ENCODE measurements around the gene RAD51B.

Gene RAD51B

DNA sequence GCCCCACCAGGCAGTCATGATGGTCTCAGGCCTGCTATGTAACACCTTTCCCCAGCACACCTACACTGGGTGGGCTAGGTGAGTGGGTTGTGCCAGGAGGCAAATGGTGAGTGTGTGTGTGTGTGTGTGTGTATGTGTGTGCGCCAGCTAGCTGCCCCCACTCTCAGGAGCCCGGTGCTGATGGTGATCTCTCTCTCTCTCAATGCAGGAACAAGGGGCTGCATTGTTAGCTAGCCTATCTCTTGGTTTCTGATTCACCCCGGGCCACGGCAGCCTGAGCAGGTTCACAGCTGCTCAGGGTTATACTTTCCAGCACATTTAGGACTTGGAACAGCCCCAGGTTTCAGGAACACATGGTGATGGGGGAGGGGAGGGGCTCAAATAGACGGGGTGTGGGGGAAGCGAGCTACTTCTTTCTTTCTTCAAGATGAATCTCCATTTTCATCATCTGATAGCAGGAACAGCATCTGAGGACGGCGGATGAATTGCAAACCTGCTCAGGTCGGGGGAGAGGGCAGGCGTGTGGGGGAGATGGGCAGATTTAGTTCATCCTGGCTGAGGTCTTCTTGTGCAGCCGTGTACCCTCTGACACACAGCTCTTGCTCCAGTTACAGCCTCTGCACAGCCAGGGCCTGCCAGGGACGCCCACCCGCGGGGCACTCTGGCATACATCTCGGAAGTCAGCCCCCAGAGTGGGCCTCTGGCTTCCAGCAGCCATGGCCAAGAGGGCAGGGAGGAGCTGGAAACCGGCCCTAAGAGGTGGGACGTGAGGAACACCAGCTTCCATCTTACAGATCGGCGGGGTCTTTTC is 835.6 kb downstream of the RAD51B start:
- Histone ChIP-seq H3K4me3 (replicated peaks; ENCODE audit: insufficient read depth, low read length) (no peak overlapping the region), H3K27me3 (ENCODE audit: insufficient read depth, poor library complexity, severe bottlenecking) (no peaks in the 10 kb centered on the region), H3K27ac (replicated peaks) (no peak overlapping the region)
- DNase-seq (ENCODE audit: low read depth in 1 of 2, low spot score in 1 of 2) = no peak
- TF ChIP-seq SPI1 (IDR thresholded peaks at IDR 0.05; ENCODE audit: borderline replicate concordance, low read depth) (no peak), GABPA (IDR thresholded peaks at IDR 0.05; ENCODE audit: low read depth) (no peak), POLR2AphosphoS5 (IDR thresholded peaks at IDR 0.05; ENCODE audit: low read depth) (no peak)
- TF ChIP-seq, protein P1, sequence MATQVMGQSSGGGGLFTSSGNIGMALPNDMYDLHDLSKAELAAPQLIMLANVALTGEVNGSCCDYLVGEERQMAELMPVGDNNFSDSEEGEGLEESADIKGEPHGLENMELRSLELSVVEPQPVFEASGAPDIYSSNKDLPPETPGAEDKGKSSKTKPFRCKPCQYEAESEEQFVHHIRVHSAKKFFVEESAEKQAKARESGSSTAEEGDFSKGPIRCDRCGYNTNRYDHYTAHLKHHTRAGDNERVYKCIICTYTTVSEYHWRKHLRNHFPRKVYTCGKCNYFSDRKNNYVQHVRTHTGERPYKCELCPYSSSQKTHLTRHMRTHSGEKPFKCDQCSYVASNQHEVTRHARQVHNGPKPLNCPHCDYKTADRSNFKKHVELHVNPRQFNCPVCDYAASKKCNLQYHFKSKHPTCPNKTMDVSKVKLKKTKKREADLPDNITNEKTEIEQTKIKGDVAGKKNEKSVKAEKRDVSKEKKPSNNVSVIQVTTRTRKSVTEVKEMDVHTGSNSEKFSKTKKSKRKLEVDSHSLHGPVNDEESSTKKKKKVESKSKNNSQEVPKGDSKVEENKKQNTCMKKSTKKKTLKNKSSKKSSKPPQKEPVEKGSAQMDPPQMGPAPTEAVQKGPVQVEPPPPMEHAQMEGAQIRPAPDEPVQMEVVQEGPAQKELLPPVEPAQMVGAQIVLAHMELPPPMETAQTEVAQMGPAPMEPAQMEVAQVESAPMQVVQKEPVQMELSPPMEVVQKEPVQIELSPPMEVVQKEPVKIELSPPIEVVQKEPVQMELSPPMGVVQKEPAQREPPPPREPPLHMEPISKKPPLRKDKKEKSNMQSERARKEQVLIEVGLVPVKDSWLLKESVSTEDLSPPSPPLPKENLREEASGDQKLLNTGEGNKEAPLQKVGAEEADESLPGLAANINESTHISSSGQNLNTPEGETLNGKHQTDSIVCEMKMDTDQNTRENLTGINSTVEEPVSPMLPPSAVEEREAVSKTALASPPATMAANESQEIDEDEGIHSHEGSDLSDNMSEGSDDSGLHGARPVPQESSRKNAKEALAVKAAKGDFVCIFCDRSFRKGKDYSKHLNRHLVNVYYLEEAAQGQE (IDR thresholded peaks at IDR 0.05; ENCODE audit: insufficient replicate concordance, low read depth) = no peak
- TF ChIP-seq, protein P2, sequence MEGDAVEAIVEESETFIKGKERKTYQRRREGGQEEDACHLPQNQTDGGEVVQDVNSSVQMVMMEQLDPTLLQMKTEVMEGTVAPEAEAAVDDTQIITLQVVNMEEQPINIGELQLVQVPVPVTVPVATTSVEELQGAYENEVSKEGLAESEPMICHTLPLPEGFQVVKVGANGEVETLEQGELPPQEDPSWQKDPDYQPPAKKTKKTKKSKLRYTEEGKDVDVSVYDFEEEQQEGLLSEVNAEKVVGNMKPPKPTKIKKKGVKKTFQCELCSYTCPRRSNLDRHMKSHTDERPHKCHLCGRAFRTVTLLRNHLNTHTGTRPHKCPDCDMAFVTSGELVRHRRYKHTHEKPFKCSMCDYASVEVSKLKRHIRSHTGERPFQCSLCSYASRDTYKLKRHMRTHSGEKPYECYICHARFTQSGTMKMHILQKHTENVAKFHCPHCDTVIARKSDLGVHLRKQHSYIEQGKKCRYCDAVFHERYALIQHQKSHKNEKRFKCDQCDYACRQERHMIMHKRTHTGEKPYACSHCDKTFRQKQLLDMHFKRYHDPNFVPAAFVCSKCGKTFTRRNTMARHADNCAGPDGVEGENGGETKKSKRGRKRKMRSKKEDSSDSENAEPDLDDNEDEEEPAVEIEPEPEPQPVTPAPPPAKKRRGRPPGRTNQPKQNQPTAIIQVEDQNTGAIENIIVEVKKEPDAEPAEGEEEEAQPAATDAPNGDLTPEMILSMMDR (IDR thresholded peaks at IDR 0.05; ENCODE audit: insufficient read depth, low read length) = no peak

DNA sequence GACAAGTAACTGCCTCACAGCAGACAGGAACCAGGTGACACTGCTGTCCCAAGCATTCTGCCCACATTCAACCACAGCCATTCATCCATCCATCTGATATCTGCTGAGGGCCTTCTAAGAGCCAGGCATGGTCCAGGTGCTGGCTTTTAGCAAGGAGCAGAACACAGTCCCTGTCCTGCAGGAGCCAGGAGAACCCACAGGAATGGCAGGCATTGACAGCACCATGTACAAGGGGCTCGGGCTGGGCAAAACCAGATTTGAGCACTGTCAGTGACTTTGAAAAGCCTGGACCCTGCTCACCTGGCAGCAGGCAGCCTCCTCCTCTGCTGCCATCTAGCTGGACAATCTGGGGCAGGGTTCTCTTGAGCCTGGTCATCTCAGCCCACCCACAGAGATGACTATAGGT is 836.3 kb downstream of the RAD51B start:
- no peak for DNase-seq (ENCODE audit: low read depth in 1 of 2, low spot score in 1 of 2)
- H3K4me3 ChIP-seq (replicated peaks; ENCODE audit: insufficient read depth, low read length) = no peak overlapping the region
- H3K27me3 ChIP-seq (ENCODE audit: insufficient read depth, poor library complexity, severe bottlenecking) = no peaks in the 10 kb centered on the region
- H3K27ac ChIP-seq (replicated peaks) = no peak overlapping the region
- TF ChIP-seq GABPA (IDR thresholded peaks at IDR 0.05; ENCODE audit: low read depth) (no peak), SPI1 (IDR thresholded peaks at IDR 0.05; ENCODE audit: borderline replicate concordance, low read depth) (no peak), POLR2AphosphoS5 (IDR thresholded peaks at IDR 0.05; ENCODE audit: low read depth) (no peak)
- TF ChIP-seq, protein P1 (IDR thresholded peaks at IDR 0.05; ENCODE audit: insufficient replicate concordance, low read depth) = no peak
- TF ChIP-seq, protein P2 (IDR thresholded peaks at IDR 0.05; ENCODE audit: insufficient read depth, low read length) = no peak

GRCh38 chr14:68656452-68656851 is 836.9 kb downstream of the RAD51B start:
- no peak for TF ChIP-seq GABPA (IDR thresholded peaks at IDR 0.05; ENCODE audit: low read depth)
- TF ChIP-seq POLR2AphosphoS5 (IDR thresholded peaks at IDR 0.05; ENCODE audit: low read depth) = no peak
- TF ChIP-seq SPI1 (IDR thresholded peaks at IDR 0.05; ENCODE audit: borderline replicate concordance, low read depth) = no peak
- TF ChIP-seq, protein P2 (IDR thresholded peaks at IDR 0.05; ENCODE audit: insufficient read depth, low read length) = no peak
- TF ChIP-seq, protein P1 (IDR thresholded peaks at IDR 0.05; ENCODE audit: insufficient replicate concordance, low read depth) = no peak
- Histone ChIP-seq H3K27ac (replicated peaks) (no peak overlapping the region), H3K4me3 (replicated peaks; ENCODE audit: insufficient read depth, low read length) (no peak overlapping the region), H3K27me3 (ENCODE audit: insufficient read depth, poor library complexity, severe bottlenecking) (no peaks in the 10 kb centered on the region)
- no peak for DNase-seq (ENCODE audit: low read depth in 1 of 2, low spot score in 1 of 2)

All from HL-60 (cell line).